ENCODE data around the gene CDC37.
A peak's percentile ranks its signal among the peaks of the same experiment; 100 is the strongest.

The CDC37 gene

GRCh38 chr19:10403137-10404021, at the start of gene CDC37:
CDC37 (minus strand) TSS chr19:10403542; CDS start chr19:10403479, 63 bp downstream.
- peak; percentile 97 to 98 for DNase-seq (ENCODE audit: low read depth in 2 of 2)

GRCh38 chr19:10450853-10451609, 47.7 kb upstream of the CDC37 start:
- DNase-seq (ENCODE audit: low read depth in 2 of 2), result no peak

- DNase-seq (ENCODE audit: low read depth in 2 of 2), result no peak
These were observed 47.0 kb upstream of the CDC37 start for GRCh38 chr19:10450191-10450852.

GRCh38 chr19:10449037-10449436, 45.7 kb upstream of the CDC37 start:
- no peak for DNase-seq (ENCODE audit: low read depth in 2 of 2)

GRCh38 chr19:10442698-10443097, 39.4 kb upstream of the CDC37 start:
- DNase-seq (ENCODE audit: low read depth in 2 of 2), result no peak

- DNase-seq (ENCODE audit: low read depth in 2 of 2), result no peak
These were observed 36.2 kb upstream of the CDC37 start for GRCh38 chr19:10439588-10439987.

- no peak for DNase-seq (ENCODE audit: low read depth in 2 of 2)
These were observed 29.8 kb upstream of the CDC37 start for GRCh38 chr19:10433131-10433536.

- DNase-seq (ENCODE audit: low read depth in 2 of 2), result no peak
These were observed 29.4 kb upstream of the CDC37 start for GRCh38 chr19:10432736-10433130.

GRCh38 chr19:10431943-10432735, 28.8 kb upstream of the CDC37 start:
- DNase-seq (ENCODE audit: low read depth in 2 of 2), result peak in 1 of 2 donors; percentile 49

- DNase-seq (ENCODE audit: low read depth in 2 of 2), result no peak
These were observed 28.1 kb upstream of the CDC37 start for GRCh38 chr19:10431254-10431942.

- no peak for DNase-seq (ENCODE audit: low read depth in 2 of 2)
These were observed 27.3 kb upstream of the CDC37 start for GRCh38 chr19:10430505-10431253.

- DNase-seq (ENCODE audit: low read depth in 2 of 2), result no peak
These were observed 25.6 kb upstream of the CDC37 start for GRCh38 chr19:10428996-10429381.

GRCh38 chr19:10427169-10427568, 23.8 kb upstream of the CDC37 start:
- DNase-seq (ENCODE audit: low read depth in 2 of 2), result no peak

- peak; percentile 61 to 66 for DNase-seq (ENCODE audit: low read depth in 2 of 2)
These were observed 20.8 kb upstream of the CDC37 start for GRCh38 chr19:10424011-10424637.

GRCh38 chr19:10422846-10423245, 19.5 kb upstream of the CDC37 start:
- DNase-seq (ENCODE audit: low read depth in 2 of 2), result no peak

GRCh38 chr19:10422046-10422461, 18.7 kb upstream of the CDC37 start:
- DNase-seq (ENCODE audit: low read depth in 2 of 2), result no peak

GRCh38 chr19:10421240-10422045, 18.1 kb upstream of the CDC37 start:
- no peak for DNase-seq (ENCODE audit: low read depth in 2 of 2)

GRCh38 chr19:10420444-10421239, 17.3 kb upstream of the CDC37 start, which contains the start of gene PDE4A:
PDE4A (plus strand) TSS chr19:10420538; CDS start chr19:10420765, 227 bp downstream.
- peak in 1 of 2 donors; percentile 53 for DNase-seq (ENCODE audit: low read depth in 2 of 2)
